SK-N-DZ (cell line): ENCODE data around the gene PBX3.
A peak's percentile ranks its signal among the peaks of the same experiment; 100 is the strongest.

Experiments used
- DNase-seq: peaks from one replicate; pipeline ENCODE4 v3.0.0-alpha.2; 2015; ENCODE audit warnings: low spot score

Gene PBX3

DNA sequence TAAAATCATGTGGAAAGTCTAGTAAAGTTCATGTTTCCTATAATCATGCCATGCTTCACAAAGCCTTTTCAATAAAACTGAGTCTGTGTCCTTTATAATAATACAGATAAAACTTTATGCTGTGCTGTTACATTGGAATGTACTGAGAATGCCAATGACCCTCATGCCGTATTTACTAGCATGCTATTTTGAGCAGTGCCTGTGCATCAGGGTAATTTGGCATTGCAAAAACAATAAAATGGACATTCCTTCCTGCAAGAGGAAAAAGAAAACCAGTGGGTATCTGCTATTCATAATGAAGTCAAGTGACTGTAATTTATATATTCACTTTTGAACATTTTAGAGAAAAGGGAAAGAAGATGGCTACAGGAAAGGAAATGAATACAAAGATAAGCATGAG lies 159.0 kb downstream of the PBX3 start:
- DNase-seq: no peak

- no peak for DNase-seq
These were observed 159.7 kb downstream of the PBX3 start for GRCh38 chr9:125906893-125907292.

DNA sequence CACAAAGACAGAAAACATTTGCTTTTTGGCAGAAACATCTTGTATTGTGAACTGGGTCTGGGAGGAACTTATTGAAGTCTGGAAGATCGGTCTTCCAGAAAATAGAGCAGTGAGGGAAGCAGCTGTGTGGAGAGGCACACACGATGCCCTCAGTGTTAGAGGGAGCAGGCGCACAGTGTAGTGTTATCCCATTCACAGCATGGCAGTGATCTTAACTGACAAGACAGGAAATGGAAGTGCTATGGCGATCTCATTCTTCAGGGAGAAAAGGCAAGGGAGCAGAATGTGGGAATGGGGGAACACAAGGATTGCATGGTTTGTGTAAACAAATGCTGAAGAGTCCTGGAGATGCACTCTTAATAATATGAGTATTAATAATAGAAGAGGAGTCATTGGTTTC lies 161.0 kb downstream of the PBX3 start:
- DNase-seq: no peak

DNA sequence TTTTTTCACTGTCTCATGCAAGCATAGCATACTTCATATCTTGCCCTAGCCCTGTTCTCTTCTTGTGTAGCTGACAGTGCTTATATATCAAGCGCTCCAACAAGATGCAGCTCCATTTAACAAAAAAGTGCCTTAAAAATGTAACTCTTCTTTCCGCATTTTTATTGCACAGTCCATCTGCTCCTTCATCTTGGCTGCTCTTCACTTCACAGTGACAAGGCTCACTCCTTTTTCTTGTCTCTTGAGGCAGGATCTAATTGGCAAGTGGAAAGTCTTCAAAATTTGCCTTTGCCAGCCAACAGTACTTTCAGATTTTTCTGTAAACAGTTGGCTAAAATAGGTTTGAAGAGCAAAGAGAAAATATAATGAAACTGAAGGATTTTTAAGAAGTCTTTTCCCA lies 161.8 kb downstream of the PBX3 start:
- no peak for DNase-seq

DNA sequence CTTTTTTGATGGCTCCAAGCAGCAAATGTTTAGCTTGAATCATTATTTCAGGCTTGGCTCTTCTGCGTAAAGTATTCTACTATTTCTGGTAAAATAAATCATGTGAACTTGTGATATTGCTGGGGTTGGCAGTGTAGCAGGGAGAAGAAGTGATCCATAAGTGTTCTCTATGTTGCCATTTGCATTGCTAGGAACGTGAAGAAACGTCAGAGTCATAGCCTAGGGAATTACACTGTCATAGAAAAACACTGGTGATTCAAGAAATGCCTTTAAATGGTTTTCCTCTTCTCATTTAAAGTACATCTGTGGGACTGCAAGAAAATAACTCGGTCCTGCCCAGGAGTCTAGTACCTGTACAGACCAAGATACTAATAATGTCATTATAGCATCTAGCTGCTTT lies 162.3 kb downstream of the PBX3 start:
- no peak for DNase-seq

GRCh38 chr9:125910286-125910685 lies 163.1 kb downstream of the PBX3 start:
- peak; percentile 41 for DNase-seq

- DNase-seq: no peak
These were observed 164.9 kb downstream of the PBX3 start for GRCh38 chr9:125911861-125912644.

GRCh38 chr9:125912667-125913066 lies 165.5 kb downstream of the PBX3 start:
- DNase-seq: no peak

- DNase-seq: no peak
These were observed 166.4 kb downstream of the PBX3 start for GRCh38 chr9:125913551-125913950.

- DNase-seq: no peak
These were observed 167.2 kb downstream of the PBX3 start for GRCh38 chr9:125914411-125914810.

- DNase-seq: no peak
These were observed 168.4 kb downstream of the PBX3 start for GRCh38 chr9:125915606-125916005.

DNA sequence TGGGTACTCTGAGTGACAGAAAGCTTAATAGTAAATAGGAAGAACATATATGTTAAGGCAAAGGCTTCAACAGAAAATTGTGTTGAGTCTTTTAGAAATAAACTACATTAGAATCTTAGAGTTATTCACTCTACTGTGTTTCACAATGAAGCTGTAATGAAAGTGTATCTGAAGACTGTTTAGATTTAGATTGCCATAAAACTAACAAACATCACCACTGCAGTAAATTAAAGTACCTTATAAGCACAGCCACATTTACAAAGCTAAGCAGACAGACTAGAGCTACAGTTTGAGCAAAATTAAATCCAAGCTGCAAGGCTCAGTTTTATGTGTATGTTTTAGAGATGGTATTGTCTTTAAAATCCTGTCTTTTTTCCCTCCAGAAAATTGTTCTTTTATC lies 172.4 kb downstream of the PBX3 start:
- no peak for DNase-seq

- no peak for DNase-seq
These were observed 173.2 kb downstream of the PBX3 start for GRCh38 chr9:125920402-125920801.

DNA sequence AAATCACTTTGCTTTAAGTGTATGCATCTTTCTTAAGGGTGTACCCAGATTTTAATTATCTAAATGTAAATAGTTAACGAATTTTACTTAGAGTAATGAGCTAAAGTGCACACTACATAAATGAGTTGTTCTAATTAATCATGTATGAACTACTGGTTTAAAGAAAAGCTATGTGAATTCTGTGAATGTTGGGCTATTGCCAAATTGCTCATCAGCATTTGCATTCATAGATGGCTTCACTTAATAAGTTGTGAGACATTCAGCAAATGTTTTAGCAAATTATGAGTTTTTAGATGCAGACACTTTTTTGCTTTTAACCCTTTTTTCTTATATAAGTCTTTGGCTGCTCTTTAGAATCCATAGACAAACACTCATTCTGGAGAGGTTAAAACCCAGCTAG lies 175.7 kb downstream of the PBX3 start:
- DNase-seq: no peak

DNA sequence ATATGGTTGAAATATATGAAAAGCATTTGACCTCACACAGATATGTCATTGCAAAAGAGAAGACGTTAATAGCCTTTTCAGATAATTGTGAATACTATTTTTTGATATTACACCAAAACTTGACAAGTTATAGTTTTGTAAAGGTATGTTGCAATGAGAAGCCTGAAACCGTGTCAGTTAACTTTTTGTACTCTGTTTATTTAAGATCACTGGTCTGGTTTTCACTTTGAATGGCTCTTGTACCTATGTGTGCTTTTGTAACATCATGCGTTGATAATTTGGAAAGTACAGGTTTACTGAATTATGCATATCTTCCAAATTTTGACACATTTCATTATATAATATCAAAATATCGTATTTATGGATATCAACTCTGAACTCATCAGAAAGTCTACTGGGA lies 177.2 kb downstream of the PBX3 start:
- no peak for DNase-seq

DNA sequence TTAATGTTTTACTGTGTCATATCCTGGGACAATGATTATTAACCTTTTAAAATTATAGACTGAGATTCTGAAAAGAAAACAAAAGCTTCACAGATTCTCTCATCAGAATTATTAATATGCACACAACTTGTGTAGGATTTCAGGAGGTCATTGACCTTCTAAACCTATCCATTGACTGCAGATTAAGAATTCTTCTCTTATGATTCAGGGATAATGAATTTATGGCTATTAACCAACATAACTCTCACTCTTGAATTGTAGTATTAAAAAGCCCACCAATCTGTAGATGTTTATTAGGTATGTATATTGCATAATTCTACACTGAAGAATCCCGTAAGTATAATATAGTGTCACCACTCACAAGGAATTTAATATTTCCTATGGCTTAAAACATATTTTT lies 179.8 kb downstream of the PBX3 start:
- no peak for DNase-seq

DNA sequence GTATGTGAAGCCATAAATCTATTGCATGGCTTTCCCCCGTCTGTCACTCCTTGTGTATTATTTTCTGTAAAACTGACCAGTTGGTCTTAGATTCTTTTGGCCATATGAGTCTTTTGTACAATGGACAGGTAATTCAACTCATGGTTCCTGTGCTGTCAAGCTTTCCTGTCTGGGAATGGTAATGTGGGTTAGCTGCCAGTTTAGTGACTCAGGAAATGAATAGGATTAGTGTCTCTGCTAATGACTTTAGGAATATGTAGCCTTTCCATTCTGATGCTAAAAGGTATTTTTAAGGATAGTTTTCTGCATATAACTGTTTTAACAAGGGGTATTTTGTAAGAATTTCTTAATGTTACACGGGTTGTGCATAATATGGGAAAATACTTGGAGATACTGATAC lies 182.7 kb downstream of the PBX3 start:
- no peak for DNase-seq

DNA sequence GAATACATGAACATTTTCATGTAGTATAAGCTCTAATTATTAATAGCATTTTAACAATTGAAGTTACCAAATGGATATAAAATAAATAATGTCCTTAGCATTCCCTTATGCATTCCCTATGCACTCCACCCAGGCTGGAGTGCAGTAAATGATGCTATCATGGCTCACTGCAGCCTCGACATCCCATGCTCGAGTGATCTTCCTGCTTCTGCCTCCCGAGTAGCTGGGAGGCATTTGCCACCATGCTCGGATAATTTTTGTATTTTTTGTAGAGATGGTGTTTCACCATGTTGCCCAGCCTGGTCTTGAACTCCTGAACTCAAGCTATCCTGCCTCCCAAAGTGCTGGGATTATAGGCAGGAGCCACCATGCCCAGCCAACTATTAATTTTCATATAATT lies 184.0 kb downstream of the PBX3 start:
- DNase-seq: no peak

DNA sequence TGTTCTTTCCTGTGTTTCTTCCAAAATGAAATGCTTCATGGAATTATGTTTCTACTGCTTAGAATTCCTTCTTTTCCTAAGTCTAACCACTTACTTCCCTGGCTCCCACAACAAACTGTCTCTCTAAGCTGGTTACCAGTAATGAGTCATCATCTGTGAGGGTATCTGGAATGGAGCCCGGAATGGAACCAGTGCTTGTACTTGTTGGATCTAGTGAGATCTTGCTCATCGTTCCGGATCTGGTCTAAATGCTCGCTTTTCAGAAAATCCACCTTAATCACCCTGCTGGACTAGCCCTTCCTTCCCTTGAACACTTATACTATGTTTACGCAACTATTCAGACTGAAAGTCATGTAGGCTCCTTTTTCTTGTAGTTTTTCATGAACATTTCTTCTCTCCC lies 184.8 kb downstream of the PBX3 start:
- no peak for DNase-seq

DNA sequence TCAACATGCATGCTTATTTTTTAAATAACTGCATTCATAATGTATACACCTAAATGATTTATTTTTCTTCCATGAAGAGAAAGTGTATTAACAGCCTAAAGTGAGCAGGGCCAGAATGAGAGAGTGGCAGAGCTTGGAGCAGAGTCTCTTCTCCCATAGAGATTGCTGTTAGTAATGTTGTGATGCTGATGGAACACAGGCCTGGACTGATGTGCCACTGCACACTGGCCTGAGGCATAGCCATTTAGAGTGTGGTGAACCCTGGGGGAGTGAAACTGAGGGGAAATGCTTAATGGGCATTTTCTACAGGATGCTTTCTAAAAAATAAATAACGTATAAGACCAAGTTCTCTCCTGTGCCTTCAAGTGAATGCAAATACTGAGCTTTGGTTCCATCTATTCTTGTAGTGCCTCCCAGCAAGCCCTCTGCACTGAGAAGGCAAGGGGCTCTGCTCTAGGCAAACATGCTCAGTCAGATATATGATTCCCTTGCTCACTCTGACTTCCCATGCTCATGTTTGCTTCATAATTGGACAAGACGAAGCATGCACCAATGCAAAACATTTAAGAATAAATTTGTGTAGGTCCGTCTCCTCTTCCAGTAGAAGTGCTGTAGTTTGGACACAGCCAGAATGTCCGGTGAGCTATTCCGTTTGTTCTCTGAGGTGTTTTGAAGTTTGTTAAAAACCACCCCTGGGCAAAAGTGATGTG lies 185.7 kb downstream of the PBX3 start:
- no peak for DNase-seq

DNA sequence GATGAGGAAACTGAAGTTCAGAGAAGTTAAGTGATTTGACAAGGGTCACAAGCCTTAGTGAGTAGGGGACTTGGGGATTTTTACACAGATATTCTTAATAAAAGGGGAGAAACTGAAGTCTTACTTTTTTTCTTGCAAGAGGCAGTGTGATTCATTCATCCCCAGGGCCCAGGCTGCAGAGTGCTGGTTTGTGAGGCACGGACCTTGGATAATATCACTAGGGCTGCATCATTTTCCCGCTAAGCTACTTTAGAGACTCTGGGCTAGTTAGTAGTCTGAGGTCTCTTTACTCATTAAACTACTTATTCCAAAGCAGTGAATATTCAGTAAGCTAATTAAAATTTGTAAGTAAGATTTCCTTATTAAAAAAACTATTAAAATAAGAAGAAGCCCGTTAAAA lies 195.0 kb downstream of the PBX3 start:
- DNase-seq: no peak

DNA sequence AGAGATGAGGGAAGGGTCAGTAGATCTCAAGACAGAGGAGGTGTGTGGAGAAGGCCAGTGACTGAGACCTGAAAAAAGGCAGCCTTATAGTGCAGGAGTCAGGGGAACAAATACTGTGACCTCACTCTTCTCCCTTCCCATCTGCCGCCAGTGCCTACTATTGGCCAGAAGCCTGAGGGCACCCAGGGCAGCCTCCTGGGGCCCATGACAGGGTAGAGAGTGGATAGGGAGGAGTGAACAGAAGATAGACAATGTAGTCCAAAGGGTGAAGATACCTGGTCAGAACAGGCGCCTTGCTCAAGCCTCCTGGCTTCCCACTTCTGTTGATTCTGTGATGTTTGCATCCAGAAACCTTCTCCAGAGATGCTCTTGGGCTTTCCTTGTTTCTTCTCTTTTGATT lies 196.7 kb downstream of the PBX3 start:
- DNase-seq: no peak

DNA sequence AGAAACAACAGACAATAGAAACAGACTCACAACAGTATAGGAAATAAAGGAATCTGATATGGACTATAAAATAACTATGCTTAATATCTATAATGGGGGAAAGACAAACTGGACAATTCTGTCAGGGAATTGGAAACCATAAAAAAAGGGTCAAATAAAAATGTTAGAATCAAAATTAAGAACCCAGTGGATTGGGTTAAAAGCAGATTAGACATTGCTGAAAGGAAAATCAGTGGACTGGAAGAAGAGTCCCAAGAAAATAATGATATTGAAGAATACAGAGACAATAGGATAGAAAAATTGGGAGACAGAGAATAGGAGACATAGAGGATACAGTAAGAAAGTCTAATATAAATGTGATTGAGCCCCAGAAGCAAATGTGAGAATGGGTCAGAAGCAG lies 199.2 kb downstream of the PBX3 start:
- no peak for DNase-seq
